Measurements from ENCODE around the gene MYRIP. TPM values are rescaled to one million over a fixed set of nuclear protein-coding genes. Genes with fewer than 3 reads are reported as not detected.

Gene MYRIP
- polyA plus RNA-seq, 1 of the 3 experiments (the other 2 are of a cell fraction) = 1.2 TPM

DNA sequence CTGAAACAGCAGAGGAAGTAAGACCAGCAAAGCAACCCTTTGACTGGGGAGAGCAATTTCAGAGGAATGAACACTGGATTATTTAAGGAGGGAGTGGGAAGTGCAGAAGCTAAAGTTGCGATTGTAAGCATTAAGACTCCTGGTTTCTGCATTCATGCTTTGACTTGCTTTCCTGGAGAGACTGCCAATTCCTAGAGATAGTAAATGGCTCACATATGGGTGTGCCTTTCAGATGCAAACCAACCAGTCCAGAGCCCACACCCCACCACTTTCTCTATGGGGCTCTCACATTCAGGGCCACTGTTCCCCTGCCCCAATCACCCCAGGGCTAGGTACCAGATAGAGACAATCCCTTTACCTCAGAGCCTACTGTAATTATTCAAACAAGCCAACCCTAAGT, 299.2 kb downstream of the MYRIP start:
- no peak for DNase-seq
- Histone ChIP-seq H3K27me3 (ENCODE audit: insufficient read depth) (no peaks in the 10 kb centered on the region), H3K9me3 (no peaks in the 10 kb centered on the region), H3K79me2 (ENCODE audit: insufficient read depth) (no peaks in the 10 kb centered on the region), H3K9ac (no peak overlapping the region), H2AFZ (ENCODE audit: low read depth) (no peak overlapping the region), H3K9me2 (no peaks in the 10 kb centered on the region), H3K4me1 (ENCODE audit: control insufficient read depth in 1 of 2, insufficient read depth in 2 of 2, low read depth in 1 of 2, low read length in 1 of 2) (no peaks in the 10 kb centered on the region; a peak in 1 of 4 replicates), H3F3A (replicated peaks; ENCODE audit: insufficient read depth) (no peaks in the 10 kb centered on the region), H3K4me3 (ENCODE audit: low read depth in 2 of 2, low read length in 1 of 2) (no peak overlapping the region), H3K36me3 (replicated peaks in 1 of 2; ENCODE audit: control insufficient read depth in 1 of 2, insufficient read depth in 2 of 2, low read length in 1 of 2) (no peaks in the 10 kb centered on the region), H3K4me2 (no peak overlapping the region), H4K20me1 (ENCODE audit: insufficient read depth) (no peaks in the 10 kb centered on the region), H3K27ac (ENCODE audit: low read depth in 2 of 2, low read length in 1 of 2) (no peak overlapping the region)
- ChIA-PET CTCF (interaction anchor here (1.3 kb wide), 1 partner anchor 384 kb away, joined by 3 read pairs; no protein-coding TSS in a partner anchor), POLR2A (no interaction called here)
- TF ChIP-seq ELF1 (IDR thresholded peaks at IDR 0.05) (no peak), POLR2AphosphoS5 (IDR thresholded peaks at IDR 0.05; ENCODE audit: low read depth, low read length) (no peak), SIN3A (IDR thresholded peaks at IDR 0.05; ENCODE audit: borderline replicate concordance, low read depth, low read length) (no peak), RAD21 (IDR thresholded peaks at IDR 0.05; ENCODE audit: low read length) (no peak), SMC3 (IDR thresholded peaks at IDR 0.05; ENCODE audit: low read depth, low read length) (no peak), RFX5 (IDR thresholded peaks at IDR 0.05; ENCODE audit: low read length) (no peak), MXI1 (IDR thresholded peaks at IDR 0.05; ENCODE audit: low read depth, low read length) (no peak), GATA2 (CRISPR knock-in tag; IDR thresholded peaks at IDR 0.05) (no peak), TCF12 (IDR thresholded peaks at IDR 0.05) (no peak), MEF2A (IDR thresholded peaks at IDR 0.05; ENCODE audit: borderline replicate concordance, low read depth) (no peak), FOXM1 (IDR thresholded peaks at IDR 0.05; ENCODE audit: low read depth) (no peak), EP300 (IDR thresholded peaks at IDR 0.05; ENCODE audit: borderline replicate concordance in 1 of 2, low read depth in 1 of 2, low read length in 1 of 2) (no peak), RCOR1 (IDR thresholded peaks at IDR 0.05; ENCODE audit: low read length) (no peak), TEAD4 (IDR thresholded peaks at IDR 0.05; ENCODE audit: borderline replicate concordance, insufficient read depth) (no peak), EZH2phosphoT487 (IDR thresholded peaks at IDR 0.05; ENCODE audit: borderline replicate concordance, low read depth) (no peak), GABPA (IDR thresholded peaks at IDR 0.05; ENCODE audit: low read depth) (no peak), CHD2 (IDR thresholded peaks at IDR 0.05; ENCODE audit: low read length, partially characterized antibody) (no peak), JUND (IDR thresholded peaks at IDR 0.05) (no peak), TAF1 (IDR thresholded peaks at IDR 0.05; ENCODE audit: borderline replicate concordance, low read depth, low read length) (no peak)
- TF ChIP-seq, protein P1, sequence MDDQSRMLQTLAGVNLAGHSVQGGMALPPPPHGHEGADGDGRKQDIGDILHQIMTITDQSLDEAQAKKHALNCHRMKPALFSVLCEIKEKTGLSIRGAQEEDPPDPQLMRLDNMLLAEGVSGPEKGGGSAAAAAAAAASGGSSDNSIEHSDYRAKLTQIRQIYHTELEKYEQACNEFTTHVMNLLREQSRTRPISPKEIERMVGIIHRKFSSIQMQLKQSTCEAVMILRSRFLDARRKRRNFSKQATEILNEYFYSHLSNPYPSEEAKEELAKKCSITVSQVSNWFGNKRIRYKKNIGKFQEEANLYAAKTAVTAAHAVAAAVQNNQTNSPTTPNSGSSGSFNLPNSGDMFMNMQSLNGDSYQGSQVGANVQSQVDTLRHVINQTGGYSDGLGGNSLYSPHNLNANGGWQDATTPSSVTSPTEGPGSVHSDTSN (IDR thresholded peaks at IDR 0.05) = no peak
- WGBS (ENCODE audit: low lambda C conversion rate) = 100% methylated on average over 1 of the region's 1 CpG

Data from SK-N-SH (cell line).